Kasumi-1 (cell line): ENCODE data around the gene CWH43.
"Not testable (repeated sequence)": the region's sequence is repeated elsewhere in the genome, so short reads cannot be mapped to it uniquely, and the experiment has no call there.

Experiments used
- DNase-seq, 2 experiments: peaks; one replicate each; lab custom pipeline; 2025; lab: John Stamatoyannopoulos, UW

The CWH43 gene

GRCh38 chr4:48976041-48976440 is 10.0 kb upstream of the CWH43 start:
- no peak for DNase-seq

GRCh38 chr4:48979914-48980579 is 6.0 kb upstream of the CWH43 start:
- no peak for DNase-seq

GRCh38 chr4:48984005-48984404 is 2.1 kb upstream of the CWH43 start:
- DNase-seq: not testable (repeated sequence)

- no peak for DNase-seq
Observed at GRCh38 chr4:48985602-48985975, 486 bp upstream of the CWH43 start.

- DNase-seq: no peak
Observed at GRCh38 chr4:48986654-48987164, 634 bp downstream of the CWH43 start.

- DNase-seq: no peak
Observed at GRCh38 chr4:48989461-48990203, 3.6 kb downstream of the CWH43 start.

GRCh38 chr4:48991357-48991756 is 5.3 kb downstream of the CWH43 start:
- no peak for DNase-seq

GRCh38 chr4:48997962-48998361 is 11.9 kb downstream of the CWH43 start:
- DNase-seq: no peak

- DNase-seq: no peak
Observed at GRCh38 chr4:48998440-48998839, 12.4 kb downstream of the CWH43 start.

- DNase-seq: no peak
Observed at GRCh38 chr4:49000806-49001205, 14.7 kb downstream of the CWH43 start.

GRCh38 chr4:49002931-49003330 is 16.9 kb downstream of the CWH43 start:
- DNase-seq: no peak

- no peak for DNase-seq
Observed at GRCh38 chr4:49018718-49019295, 32.7 kb downstream of the CWH43 start.

- peak; percentile 69 to 86 for DNase-seq
Observed at GRCh38 chr4:49032440-49033161, 46.5 kb downstream of the CWH43 start.

GRCh38 chr4:49036528-49036927 is 50.5 kb downstream of the CWH43 start:
- no peak for DNase-seq

GRCh38 chr4:49044270-49044669 is 58.2 kb downstream of the CWH43 start:
- DNase-seq: no peak

GRCh38 chr4:49058306-49058705 is 72.2 kb downstream of the CWH43 start:
- DNase-seq: no peak

GRCh38 chr4:49063670-49064069 is 77.6 kb downstream of the CWH43 start:
- no peak for DNase-seq

GRCh38 chr4:49072196-49072595 is 86.1 kb downstream of the CWH43 start:
- DNase-seq: not testable (repeated sequence)

GRCh38 chr4:49091883-49092282 is 105.8 kb downstream of the CWH43 start:
- DNase-seq: not testable (repeated sequence)

- DNase-seq: not testable (repeated sequence)
Observed at GRCh38 chr4:49092608-49093135, 106.6 kb downstream of the CWH43 start.

GRCh38 chr4:49096215-49096614 is 110.1 kb downstream of the CWH43 start:
- DNase-seq: not testable (repeated sequence)

GRCh38 chr4:49096627-49097026 is 110.6 kb downstream of the CWH43 start:
- not testable (repeated sequence) for DNase-seq
